Esophagus (tissue), 2 donors: ENCODE data around the gene ATXN2. TPM values are rescaled to one million over a fixed set of nuclear protein-coding genes. Genes with fewer than 3 reads are reported as not detected.
A peak's percentile ranks its signal among the peaks of the same experiment; 100 is the strongest.
"Not testable (repeated sequence)": the region's sequence is repeated elsewhere in the genome, so short reads cannot be mapped to it uniquely, and the experiment has no call there.

Experiments
- H3K27ac ChIP-seq, 2 donors: one replicate each; pipeline ENCODE4 v1.5.1; 2013; ENCODE audit warnings: low read depth in 2 of 2, mild to moderate bottlenecking in 2 of 2, inconsistent platforms in 1 of 2, low read length in 1 of 2, moderate library complexity in 1 of 2
- H3K27me3 ChIP-seq, 2 donors: one replicate each; pipeline ENCODE4 v1.6.1; 2013; ENCODE audit warnings: low read length in 2 of 2, control low read depth in 1 of 2, mild to moderate bottlenecking in 1 of 2; ENCODE audit not compliant: insufficient read depth in 2 of 2, control insufficient read depth in 1 of 2
- H3K36me3 ChIP-seq, 2 donors: one replicate each; pipeline ENCODE4 v1.6.1; 2013; ENCODE audit warnings: low read length in 1 of 2; ENCODE audit not compliant: control insufficient read depth in 2 of 2, insufficient read depth in 2 of 2
- H3K4me1 ChIP-seq, 2 donors: one replicate each; pipeline ENCODE4 v1.6.1; 2013; ENCODE audit warnings: low read length in 1 of 2; ENCODE audit not compliant: control insufficient read depth in 2 of 2, insufficient read depth in 2 of 2
- H3K4me3 ChIP-seq, 2 donors: one replicate each; pipeline ENCODE4 v1.5.1; 2013; ENCODE audit warnings: low read length in 2 of 2, mild to moderate bottlenecking in 2 of 2, low read depth in 1 of 2, moderate library complexity in 1 of 2
- H3K9me3 ChIP-seq, 2 donors: one replicate each; pipeline ENCODE4 v1.6.1; 2013; ENCODE audit warnings: mild to moderate bottlenecking in 2 of 2, low read depth in 1 of 2, low read length in 1 of 2, moderate library complexity in 1 of 2; ENCODE audit not compliant: control insufficient read depth in 2 of 2, insufficient read depth in 1 of 2
- WGBS, 2 donors: extraction: QIAGEN DNeasy Blood & Tissue Kit; methylation state at CpG; one replicate each; pipeline ENCODE4 v1.1.7; 2013; 5-methylcytosine and 5-hydroxymethylcytosine counted together
- polyA plus RNA-seq, 2 donors: library from polyadenylated mRNA; stranded (reverse); fragments of 200-250 nt; gene quantifications; one replicate each; pipeline ENCODE4 v1.2.3, GENCODE V29; 2013
- donor health status: healthy with polysubstance abuse.
- donor health status: Bipolar disorder and iron deficiency.

The ATXN2 gene
- polyA plus RNA-seq, 2 donors: 10.0 to 18.0 TPM

DNA sequence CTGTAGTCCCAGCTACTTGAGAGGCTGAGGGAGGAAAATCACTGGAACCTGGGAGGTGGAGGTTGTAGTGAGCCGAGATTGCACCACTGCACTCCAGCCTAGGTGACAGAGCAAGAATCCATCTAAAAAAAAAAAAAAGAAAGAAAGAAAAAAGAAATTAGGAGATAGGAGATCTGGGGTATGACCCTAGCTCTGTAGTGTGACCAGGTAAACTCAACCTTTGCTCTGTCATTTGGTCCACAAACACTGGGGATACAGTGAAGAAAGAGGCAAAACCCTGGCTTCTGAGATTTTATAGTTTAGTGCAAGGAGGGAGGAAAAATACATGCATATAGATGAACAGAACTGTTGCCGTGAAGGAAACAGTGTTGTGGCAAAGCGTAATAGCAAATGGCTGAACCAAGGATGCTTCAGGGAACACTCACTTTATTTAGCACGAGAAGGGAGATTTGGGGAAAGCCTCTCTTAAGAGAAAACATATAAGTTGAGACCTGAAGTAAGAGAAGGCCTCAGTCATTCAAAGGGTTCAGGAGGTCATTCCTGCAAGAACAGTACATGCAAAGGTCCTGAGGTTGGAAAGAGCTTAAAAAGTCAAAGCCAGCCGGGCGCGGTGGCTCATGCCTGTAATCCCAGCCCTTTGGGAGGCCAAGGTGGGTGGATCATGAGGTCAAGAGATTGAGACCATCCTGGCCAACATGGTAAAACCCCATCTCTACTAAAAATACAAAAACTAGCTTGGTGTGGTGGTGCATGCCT, 29.6 kb upstream of the ATXN2 start:
- H3K27me3 ChIP-seq: no peaks in the 10 kb centered on the region
- no peak overlapping the region for H3K27ac ChIP-seq
- no peaks in the 10 kb centered on the region for H3K4me1 ChIP-seq
- WGBS, 2 donors: 96 to 98% methylated on average over 7 of the region's 7 CpGs
- no peak overlapping the region for H3K4me3 ChIP-seq
- H3K36me3 ChIP-seq: no peaks in the 10 kb centered on the region
- H3K9me3 ChIP-seq: no peaks in the 10 kb centered on the region

GRCh38 chr12:111626230-111626629, 27.1 kb upstream of the ATXN2 start:
- WGBS, 2 donors: 96 to 97% methylated on average over 6 of the region's 6 CpGs

DNA sequence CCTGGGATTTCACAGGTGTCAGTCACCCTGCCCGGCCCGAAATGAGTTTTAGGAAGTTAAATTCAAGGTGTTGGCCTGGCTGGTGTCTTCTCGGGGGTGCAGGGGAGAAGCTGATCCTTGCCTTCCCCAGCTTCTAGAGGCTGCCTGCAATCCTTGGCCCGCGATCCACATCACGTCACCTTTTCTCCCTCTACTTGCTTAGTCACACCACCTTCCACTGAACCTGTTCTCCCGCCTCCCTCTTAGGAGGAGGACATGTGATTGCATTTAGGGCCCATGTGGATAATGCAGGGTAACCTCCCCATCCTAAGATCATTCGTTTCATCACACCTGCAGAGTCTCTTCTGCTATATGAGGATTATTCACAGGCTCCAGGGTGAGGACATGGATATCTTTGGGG, 25.4 kb upstream of the ATXN2 start:
- no peaks in the 10 kb centered on the region for H3K9me3 ChIP-seq
- WGBS, 2 donors: 52 to 68% methylated on average over 8 of the region's 8 CpGs
- peak overlapping the region in 1 of 2 donors; percentile 43 for H3K27ac ChIP-seq
- H3K27me3 ChIP-seq: no peaks in the 10 kb centered on the region
- no peaks in the 10 kb centered on the region for H3K4me1 ChIP-seq
- H3K36me3 ChIP-seq: no peaks in the 10 kb centered on the region
- no peak overlapping the region for H3K4me3 ChIP-seq

More at GRCh38 chr12:111626230-111626629, 27.1 kb upstream of the ATXN2 start:
- Histone ChIP-seq H3K27ac (no peak overlapping the region), H3K36me3 (no peaks in the 10 kb centered on the region), H3K9me3 (no peaks in the 10 kb centered on the region), H3K4me3 (no peak overlapping the region), H3K4me1 (no peaks in the 10 kb centered on the region), H3K27me3 (no peaks in the 10 kb centered on the region)

DNA sequence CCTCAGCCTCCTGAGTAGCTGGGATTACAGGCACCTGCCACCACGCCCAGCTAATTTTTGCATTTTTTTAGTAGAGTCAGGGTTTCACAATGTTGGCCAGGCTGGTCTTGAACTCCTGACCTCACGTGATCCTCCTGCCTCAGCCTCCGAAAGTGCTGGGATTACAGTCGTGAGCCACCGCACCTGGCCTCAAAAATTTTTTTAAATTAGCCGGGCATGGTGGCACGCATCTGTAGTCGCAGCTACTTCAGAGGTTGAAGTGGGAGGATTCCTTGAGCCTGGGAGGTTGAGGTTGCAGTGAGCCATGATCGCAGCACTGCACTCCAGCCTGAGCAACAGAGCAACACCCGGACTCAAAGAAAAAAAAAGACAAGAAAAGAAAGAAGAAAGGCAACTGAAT, 18.7 kb upstream of the ATXN2 start:
- not testable (repeated sequence) for H3K27ac ChIP-seq, H3K4me1 ChIP-seq, H3K27me3 ChIP-seq, H3K9me3 ChIP-seq, H3K4me3 ChIP-seq, H3K36me3 ChIP-seq
- WGBS, 2 donors: 93% methylated on average over 10 of the region's 10 CpGs

DNA sequence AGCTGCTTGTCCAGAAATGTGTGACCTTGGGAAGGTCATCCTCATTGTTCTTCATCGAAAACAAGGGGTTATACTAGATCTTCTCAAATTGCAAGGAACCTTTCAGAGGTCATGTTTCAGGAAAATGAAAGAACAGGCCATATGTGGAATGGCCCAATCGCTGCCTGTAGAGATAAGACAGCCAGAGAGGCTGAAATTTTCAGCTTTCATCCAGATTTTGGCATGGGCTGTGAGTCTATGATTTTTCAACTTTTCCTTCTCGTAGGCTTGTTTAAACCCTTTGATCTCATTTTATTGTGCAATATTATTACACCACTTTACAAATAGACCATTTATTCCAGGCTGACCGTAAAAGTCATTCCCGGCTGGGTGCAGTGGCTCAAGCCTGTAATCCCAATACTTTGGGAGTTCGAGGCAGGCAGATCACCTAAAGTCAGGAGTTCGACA, 17.1 kb upstream of the ATXN2 start:
- Histone ChIP-seq H3K4me3 (no peak overlapping the region), H3K9me3 (no peaks in the 10 kb centered on the region), H3K36me3 (no peaks in the 10 kb centered on the region), H3K27me3 (no peaks in the 10 kb centered on the region), H3K4me1 (no peaks in the 10 kb centered on the region), H3K27ac (no peak overlapping the region)
- 63 to 75% methylated on average over 7 of the region's 7 CpGs for WGBS, 2 donors

- Histone ChIP-seq H3K27me3 (no peaks in the 10 kb centered on the region), H3K27ac (no peak overlapping the region)
Observed at GRCh38 chr12:111607239-111607638, 8.1 kb upstream of the ATXN2 start.

DNA sequence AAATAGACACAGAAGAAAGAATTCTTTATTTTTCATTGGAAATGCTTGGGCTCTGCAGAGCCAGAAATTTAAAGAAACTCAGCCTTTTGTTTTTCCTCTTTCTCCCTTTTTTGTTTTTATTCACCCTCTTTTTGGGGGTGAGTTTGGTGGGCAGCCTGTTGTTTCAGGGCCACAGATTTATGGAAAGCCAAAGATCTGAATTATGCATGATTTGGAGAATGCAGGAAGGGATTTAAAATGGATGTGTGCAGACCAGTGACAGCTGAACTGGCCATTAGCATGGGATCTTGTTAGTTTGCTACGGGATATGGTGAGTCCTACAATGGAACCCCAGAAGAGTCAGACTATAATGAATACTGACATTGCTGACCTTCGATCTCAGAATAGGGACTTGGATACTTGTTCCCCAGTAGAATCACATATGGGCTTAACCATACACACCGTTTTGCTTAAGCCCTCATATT, 7.7 kb upstream of the ATXN2 start:
- WGBS, 2 donors: 76 to 79% methylated on average over 3 of the region's 3 CpGs
- no peak overlapping the region for H3K27ac ChIP-seq

More at GRCh38 chr12:111607239-111607638, 8.1 kb upstream of the ATXN2 start:
- Histone ChIP-seq H3K4me1 (no peaks in the 10 kb centered on the region), H3K36me3 (no peaks in the 10 kb centered on the region), H3K9me3 (no peaks in the 10 kb centered on the region), H3K4me3 (no peak overlapping the region)
- 64 to 69% methylated on average over 3 of the region's 3 CpGs for WGBS, 2 donors

DNA sequence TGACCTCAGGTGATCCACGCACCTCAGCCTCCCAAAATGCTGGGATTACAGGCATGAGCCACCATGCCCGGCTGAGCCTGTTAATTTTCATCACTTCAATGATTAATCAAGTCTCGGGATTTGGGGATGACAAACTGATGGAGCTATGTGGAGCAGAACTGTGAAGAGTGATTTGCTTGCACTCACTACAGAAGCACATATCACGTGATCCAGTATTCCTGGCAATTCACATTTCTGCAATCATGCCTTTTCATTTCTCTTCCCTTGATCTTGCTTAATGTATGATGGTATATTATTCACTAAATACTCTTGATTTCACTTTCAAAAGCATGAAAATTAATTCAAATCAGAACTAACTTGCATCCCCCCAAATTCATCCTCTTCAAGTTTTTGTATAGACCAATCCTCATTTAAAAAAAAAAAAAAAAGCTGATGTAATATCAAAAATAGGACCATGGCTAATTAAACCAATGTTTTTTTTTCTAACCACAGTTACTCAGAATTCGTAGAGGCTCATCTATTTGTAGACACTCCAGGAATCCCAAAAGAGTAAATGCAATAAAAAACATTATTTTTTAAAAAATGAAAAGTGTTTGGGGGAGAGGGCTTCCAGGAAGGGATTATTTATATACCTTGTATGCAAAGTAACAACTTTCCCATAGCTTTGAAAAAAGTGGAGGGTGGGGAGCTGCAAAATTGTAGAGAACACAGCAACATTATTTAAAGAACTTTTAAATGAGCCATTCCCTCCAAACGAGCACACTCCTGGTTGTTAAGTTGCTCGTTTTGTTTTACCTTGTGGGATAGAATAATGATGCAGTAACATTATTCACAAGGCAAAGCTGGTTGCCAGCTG, 7.0 kb upstream of the ATXN2 start:
- no peak overlapping the region for H3K4me3 ChIP-seq
- H3K36me3 ChIP-seq: no peaks in the 10 kb centered on the region
- no peaks in the 10 kb centered on the region for H3K4me1 ChIP-seq
- no peaks in the 10 kb centered on the region for H3K9me3 ChIP-seq
- H3K27ac ChIP-seq: no peak overlapping the region
- no peaks in the 10 kb centered on the region for H3K27me3 ChIP-seq
- WGBS, 2 donors: 79 to 82% methylated on average over 7 of the region's 7 CpGs

More for the DNA sequence above, 7.7 kb upstream of the ATXN2 start:
- H3K36me3 ChIP-seq: no peaks in the 10 kb centered on the region
- no peaks in the 10 kb centered on the region for H3K27me3 ChIP-seq
- no peaks in the 10 kb centered on the region for H3K9me3 ChIP-seq
- H3K4me1 ChIP-seq: no peaks in the 10 kb centered on the region
- H3K4me3 ChIP-seq: no peak overlapping the region

GRCh38 chr12:111602857-111603256, 3.7 kb upstream of the ATXN2 start:
- H3K36me3 ChIP-seq, H3K27me3 ChIP-seq, H3K4me3 ChIP-seq, H3K9me3 ChIP-seq, H3K4me1 ChIP-seq, H3K27ac ChIP-seq: not testable (repeated sequence)
- 96% methylated on average over 11 of the region's 11 CpGs for WGBS, 2 donors
